Measurements from ENCODE around the gene ELAC1. TPM values are rescaled to one million over a fixed set of nuclear protein-coding genes. Genes with fewer than 3 reads are reported as not detected.
A peak's percentile ranks its signal among the peaks of the same experiment; 100 is the strongest.
"Not testable (repeated sequence)": the region's sequence is repeated elsewhere in the genome, so short reads cannot be mapped to it uniquely, and the experiment has no call there.

ELAC1 gene
- polyA plus RNA-seq, 1 donor (not counting 4 experiments of a cell fraction or from before 2014, with no cell fraction given), result 8.3 TPM

- Histone ChIP-seq H3K79me2 (ENCODE audit: control insufficient read depth, insufficient read depth, low read length) (peaks cover 11% of the 10 kb centered on the region), H3K4me3 (ENCODE audit: control insufficient read depth in 2 of 3, extremely low read depth in 1 of 3, insufficient read depth in 2 of 3, low read depth in 1 of 3, low read length in 3 of 3) (no peak overlapping the region), H3K4me1 (ENCODE audit: control insufficient read depth, extremely low read depth, insufficient read depth, low read length) (peaks cover 24% of the 10 kb centered on the region), H3K9me3 (ENCODE audit: control insufficient read depth, low read depth, low read length) (no peaks in the 10 kb centered on the region), H3K9ac (ENCODE audit: control insufficient read depth, extremely low read depth, insufficient read depth, low read length) (no peak overlapping the region), H3K27ac (ENCODE audit: control insufficient read depth, insufficient read depth, low read length) (no peak overlapping the region), H2AFZ (ENCODE audit: control insufficient read depth, low read length) (no peak overlapping the region), H3K4me2 (ENCODE audit: control insufficient read depth, extremely low read depth, insufficient read depth, low read depth, low read length) (no peak overlapping the region), H4K20me1 (ENCODE audit: control insufficient read depth, extremely low read depth, insufficient read depth, low read length) (no peaks in the 10 kb centered on the region), H3K9me1 (ENCODE audit: control insufficient read depth, extremely low read depth, insufficient read depth, low read length) (no peaks in the 10 kb centered on the region), H3K36me3 (ENCODE audit: control insufficient read depth in 2 of 2, extremely low read depth in 1 of 2, insufficient read depth in 2 of 2, low read length in 2 of 2) (peaks cover 3 to 5% of the 10 kb centered on the region in 2 experiments), H3K27me3 (ENCODE audit: control insufficient read depth, extremely low read depth, insufficient read depth, low read length) (no peaks in the 10 kb centered on the region)
- FAIRE-seq, result peak; percentile 32
- dilution Hi-C loops (cut with MboI; ENCODE audit: extremely low pct_ligation_motif_present, low sequenced_read_pairs), result no loop called here
- no peak for TF ChIP-seq EZH2 (IDR thresholded peaks at IDR 0.05; ENCODE audit: low read length)
- no peak for TF ChIP-seq CTCF (optimal IDR thresholded peaks at IDR 0.05 in 1 of 3, IDR thresholded peaks at IDR 0.05 in 1 of 3, conservative IDR thresholded peaks at IDR 0.05 in 1 of 3; ENCODE audit: extremely low read depth in 1 of 3, insufficient read depth in 2 of 3, low read length in 3 of 3)
- no peak for DNase-seq (ENCODE audit: low read depth, low spot score)
Measured at GRCh38 chr18:50970006-50970405, 2.2 kb downstream of the ELAC1 start.

GRCh38 chr18:50972404-50972803 lies 4.6 kb downstream of the ELAC1 start:
- H3K36me3 ChIP-seq (ENCODE audit: control insufficient read depth in 2 of 2, extremely low read depth in 1 of 2, insufficient read depth in 2 of 2, low read length in 2 of 2); DNase-seq (ENCODE audit: low read depth, low spot score); dilution Hi-C loops (cut with MboI; ENCODE audit: extremely low pct_ligation_motif_present, low sequenced_read_pairs); H3K9me3 ChIP-seq (ENCODE audit: control insufficient read depth, low read depth, low read length); H2AFZ ChIP-seq (ENCODE audit: control insufficient read depth, low read length); H3K27ac ChIP-seq (ENCODE audit: control insufficient read depth, insufficient read depth, low read length); H4K20me1 ChIP-seq (ENCODE audit: control insufficient read depth, extremely low read depth, insufficient read depth, low read length); H3K27me3 ChIP-seq (ENCODE audit: control insufficient read depth, extremely low read depth, insufficient read depth, low read length); H3K9ac ChIP-seq (ENCODE audit: control insufficient read depth, extremely low read depth, insufficient read depth, low read length); FAIRE-seq; H3K9me1 ChIP-seq (ENCODE audit: control insufficient read depth, extremely low read depth, insufficient read depth, low read length); H3K4me3 ChIP-seq (ENCODE audit: control insufficient read depth in 2 of 3, extremely low read depth in 1 of 3, insufficient read depth in 2 of 3, low read depth in 1 of 3, low read length in 3 of 3); H3K4me2 ChIP-seq (ENCODE audit: control insufficient read depth, extremely low read depth, insufficient read depth, low read depth, low read length): not testable (repeated sequence)
- Histone ChIP-seq H3K4me1 (ENCODE audit: control insufficient read depth, extremely low read depth, insufficient read depth, low read length) (peaks cover 23% of the 10 kb centered on the region), H3K79me2 (ENCODE audit: control insufficient read depth, insufficient read depth, low read length) (peaks cover 11% of the 10 kb centered on the region)
